ENCODE data around the gene KIF18B. TPM values are rescaled to one million over a fixed set of nuclear protein-coding genes. Genes with fewer than 3 reads are reported as not detected.

The KIF18B gene
- total and polyA plus RNA-seq, 12 donors = 0.20 to 1.6 (median 0.72) TPM; not detected in 1

DNA sequence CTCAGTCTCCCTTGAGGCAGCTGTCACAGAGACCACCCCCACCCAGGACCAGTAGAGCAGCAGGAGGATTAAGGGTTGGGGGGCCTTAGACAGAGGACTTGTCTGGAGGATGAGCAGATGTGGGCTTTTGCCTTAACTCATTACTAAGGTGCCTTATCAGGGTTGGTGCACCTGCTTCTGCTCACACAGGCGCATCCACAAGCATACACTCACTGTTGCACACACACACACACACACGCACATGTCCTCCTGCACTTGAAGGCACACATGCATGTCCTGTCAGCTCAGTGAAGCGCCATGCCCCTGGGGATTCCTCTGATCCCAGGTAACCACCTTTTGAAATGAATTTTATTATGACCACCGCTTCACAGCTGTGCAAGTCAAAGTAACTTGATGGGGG is 33.4 kb downstream of the KIF18B start:
- H3K27me3 ChIP-seq = no peaks in the 10 kb centered on the region
- intact Hi-C loops (cut with DNase I) = loop anchor here in 1 of 2 donors (10.0 kb wide), 1 partner anchor 191 kb away; no protein-coding TSS in a partner anchor
- H3K36me3 ChIP-seq (replicated peaks in 1 of 2) = no peaks in the 10 kb centered on the region
- no peaks in the 10 kb centered on the region for H3K9me3 ChIP-seq (replicated peaks in 1 of 3)
- TF ChIP-seq, protein P1, sequence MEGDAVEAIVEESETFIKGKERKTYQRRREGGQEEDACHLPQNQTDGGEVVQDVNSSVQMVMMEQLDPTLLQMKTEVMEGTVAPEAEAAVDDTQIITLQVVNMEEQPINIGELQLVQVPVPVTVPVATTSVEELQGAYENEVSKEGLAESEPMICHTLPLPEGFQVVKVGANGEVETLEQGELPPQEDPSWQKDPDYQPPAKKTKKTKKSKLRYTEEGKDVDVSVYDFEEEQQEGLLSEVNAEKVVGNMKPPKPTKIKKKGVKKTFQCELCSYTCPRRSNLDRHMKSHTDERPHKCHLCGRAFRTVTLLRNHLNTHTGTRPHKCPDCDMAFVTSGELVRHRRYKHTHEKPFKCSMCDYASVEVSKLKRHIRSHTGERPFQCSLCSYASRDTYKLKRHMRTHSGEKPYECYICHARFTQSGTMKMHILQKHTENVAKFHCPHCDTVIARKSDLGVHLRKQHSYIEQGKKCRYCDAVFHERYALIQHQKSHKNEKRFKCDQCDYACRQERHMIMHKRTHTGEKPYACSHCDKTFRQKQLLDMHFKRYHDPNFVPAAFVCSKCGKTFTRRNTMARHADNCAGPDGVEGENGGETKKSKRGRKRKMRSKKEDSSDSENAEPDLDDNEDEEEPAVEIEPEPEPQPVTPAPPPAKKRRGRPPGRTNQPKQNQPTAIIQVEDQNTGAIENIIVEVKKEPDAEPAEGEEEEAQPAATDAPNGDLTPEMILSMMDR (IDR thresholded peaks at IDR 0.05) = no peak
- TF ChIP-seq POLR2A (IDR thresholded peaks at IDR 0.05) = no peak
- 88 to 96% (median 94%) methylated on average over 4 of the region's 4 CpGs for WGBS, 4 donors
- no peak overlapping the region for H3K4me3 ChIP-seq
- H3K4me1 ChIP-seq (replicated peaks in 1 of 2) = peaks cover 9 to 27% of the 10 kb centered on the region in 2 donors
- no peak for DNase-seq
- no peak overlapping the region for H3K27ac ChIP-seq

DNA sequence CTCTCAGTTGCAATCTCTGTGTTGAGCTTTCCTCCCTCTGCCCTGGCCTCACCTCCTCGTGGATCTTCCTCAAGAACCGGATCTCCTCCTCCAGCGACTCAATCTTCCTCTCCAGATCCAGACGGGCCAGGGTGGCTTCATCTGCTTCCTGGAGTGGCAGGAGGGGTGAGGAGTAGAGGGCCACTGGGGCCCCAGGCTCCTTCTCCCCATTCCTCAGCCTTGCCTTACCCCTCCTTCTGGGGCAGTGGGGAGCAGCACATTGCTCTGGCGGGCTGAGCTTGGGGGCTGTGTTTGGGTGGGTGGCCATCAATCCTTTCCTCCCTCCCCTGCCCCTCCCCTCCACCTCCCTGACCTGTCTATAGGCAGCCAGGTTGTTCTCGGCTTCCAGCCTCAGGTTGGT is 33.9 kb downstream of the KIF18B start:
- WGBS, 4 donors = 59 to 81% (median 63%) methylated on average over 4 to 6 of the region's 6 CpGs
- H3K36me3 ChIP-seq (replicated peaks in 1 of 2) = no peaks in the 10 kb centered on the region
- no peaks in the 10 kb centered on the region for H3K9me3 ChIP-seq (replicated peaks in 1 of 3)
- DNase-seq = peak in 1 of 7 donors; percentile 4
- H3K27ac ChIP-seq = no peak overlapping the region
- peaks cover 9 to 27% of the 10 kb centered on the region in 2 donors for H3K4me1 ChIP-seq (replicated peaks in 1 of 2)
- TF ChIP-seq, protein P1 (IDR thresholded peaks at IDR 0.05) = no peak
- no peak for TF ChIP-seq POLR2A (IDR thresholded peaks at IDR 0.05)
- intact Hi-C loops (cut with DNase I) = loop anchor here in 1 of 2 donors (10.0 kb wide), 1 partner anchor 191 kb away; no protein-coding TSS in a partner anchor
- H3K4me3 ChIP-seq = no peak overlapping the region
- no peaks in the 10 kb centered on the region for H3K27me3 ChIP-seq

DNA sequence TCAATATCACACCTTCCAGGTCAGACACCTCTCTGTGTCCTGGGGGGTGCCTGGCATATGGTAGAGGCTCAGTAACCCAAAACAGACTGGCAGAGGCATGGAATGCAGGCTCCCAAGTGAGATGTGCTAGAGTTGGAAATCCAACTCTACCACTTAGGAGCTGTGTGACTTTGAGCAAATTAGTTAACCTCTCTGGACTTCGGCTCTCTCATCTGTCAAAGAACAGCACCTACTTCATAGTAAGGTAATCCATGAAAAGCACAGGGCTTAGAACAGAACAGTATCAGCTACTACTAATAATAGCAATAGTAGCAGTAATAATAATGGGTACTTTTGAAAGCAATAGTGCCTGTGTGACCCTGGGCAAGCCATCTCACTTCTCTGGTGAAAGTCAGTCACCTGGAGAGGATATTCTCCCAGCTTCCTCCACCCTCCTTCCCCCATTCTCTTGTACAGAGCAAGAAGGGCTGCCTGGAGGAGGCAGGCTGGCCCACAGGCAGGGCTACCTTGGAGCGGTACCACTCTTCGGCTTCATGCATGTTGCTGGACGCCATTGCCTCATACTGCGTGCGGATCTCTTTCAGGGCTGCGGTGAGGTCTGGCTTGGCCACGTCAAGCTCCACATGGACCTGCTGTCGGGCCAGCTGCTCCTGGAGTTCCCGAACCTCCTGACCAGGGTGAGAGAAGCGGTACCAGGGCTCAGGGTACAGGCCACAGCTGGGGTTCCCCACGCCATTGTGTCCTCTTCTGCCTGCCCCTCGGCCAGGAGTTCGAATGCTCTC is 34.6 kb downstream of the KIF18B start:
- no peak for TF ChIP-seq POLR2A (IDR thresholded peaks at IDR 0.05)
- TF ChIP-seq, protein P1 (IDR thresholded peaks at IDR 0.05) = no peak
- no peaks in the 10 kb centered on the region for H3K27me3 ChIP-seq
- no peak overlapping the region for H3K4me3 ChIP-seq
- intact Hi-C loops (cut with DNase I) = loop anchor here in 1 of 2 donors (10.0 kb wide), 1 partner anchor 192 kb away; no protein-coding TSS in a partner anchor
- WGBS, 4 donors = 86 to 91% (median 89%) methylated on average over 10 to 14 of the region's 14 CpGs
- no peak overlapping the region for H3K27ac ChIP-seq
- H3K36me3 ChIP-seq (replicated peaks in 1 of 2) = no peaks in the 10 kb centered on the region
- no peaks in the 10 kb centered on the region for H3K9me3 ChIP-seq (replicated peaks in 1 of 3)
- DNase-seq = no peak
- H3K4me1 ChIP-seq (replicated peaks in 1 of 2) = peaks cover 9 to 27% of the 10 kb centered on the region in 2 donors

DNA sequence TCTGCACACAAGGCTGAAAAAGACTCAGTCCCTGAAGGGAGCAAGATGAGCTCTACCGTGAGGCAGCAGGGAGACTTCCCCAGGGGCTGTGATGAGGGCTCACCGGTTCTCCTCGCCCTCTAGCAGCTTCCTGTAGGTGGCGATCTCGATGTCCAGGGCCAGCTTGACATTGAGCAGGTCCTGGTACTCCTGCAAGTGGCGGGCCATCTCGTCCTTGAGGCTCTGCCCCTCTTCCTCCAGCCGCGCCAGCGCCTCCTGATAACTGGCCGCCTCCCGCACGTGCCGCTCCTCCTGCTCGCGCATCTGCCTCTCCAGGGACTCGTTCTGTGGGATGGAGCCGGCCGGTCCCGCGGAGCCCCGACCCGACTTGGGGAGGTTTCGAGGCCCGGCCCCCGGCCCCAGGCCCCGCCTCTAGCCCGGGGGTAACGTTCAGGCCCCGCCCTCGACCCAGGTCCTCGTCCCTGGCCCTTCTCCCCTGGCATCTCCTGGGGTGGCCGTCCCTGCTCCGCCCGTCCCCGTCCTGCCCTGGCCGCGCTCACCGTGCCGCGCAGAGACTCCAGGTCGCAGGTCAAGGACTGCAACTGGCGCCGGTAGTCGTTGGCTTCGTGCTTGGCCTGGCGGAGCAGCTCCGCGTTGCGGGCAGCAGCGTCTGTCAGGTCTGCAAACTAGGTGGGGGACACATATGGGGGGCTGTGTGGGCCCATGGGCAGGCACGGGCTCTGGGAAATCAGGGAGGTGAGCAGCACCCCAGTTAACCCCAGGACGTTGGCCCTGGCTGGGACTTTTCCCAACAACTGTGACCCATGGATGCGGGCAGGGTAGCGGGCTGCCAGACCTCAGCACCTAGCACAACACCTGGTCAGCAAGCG is 36.2 kb downstream of the KIF18B start:
- peak; percentile 61 to 88 (median 83) for DNase-seq
- peaks cover 0 to 16% of the 10 kb centered on the region in 2 donors for H3K4me1 ChIP-seq (replicated peaks in 1 of 2)
- H3K9me3 ChIP-seq (replicated peaks in 1 of 3) = no peaks in the 10 kb centered on the region
- TF ChIP-seq, protein P1 (IDR thresholded peaks at IDR 0.05) = peak; percentile 24 to 64 (median 44)
- TF ChIP-seq POLR2A (IDR thresholded peaks at IDR 0.05) = no peak
- WGBS, 4 donors = 10 to 68% (median 12%) methylated on average over 4 to 56 of the region's 56 CpGs
- peak overlapping the region in 1 of 4 donors; percentile 52 for H3K4me3 ChIP-seq
- intact Hi-C loops (cut with DNase I) = loop anchor here in 1 of 2 donors (10.0 kb wide), 1 partner anchor 193 kb away; no protein-coding TSS in a partner anchor
- no peaks in the 10 kb centered on the region for H3K27me3 ChIP-seq
- no peak overlapping the region for H3K27ac ChIP-seq
- no peaks in the 10 kb centered on the region for H3K36me3 ChIP-seq (replicated peaks in 1 of 2)
